HepG2 (cell line): Measurements from ENCODE around the gene BATF2. TPM values are rescaled to one million over a fixed set of nuclear protein-coding genes. Genes with fewer than 3 reads are reported as not detected.

Experiments used
- ATAC-seq: fragments of 200-7000 bp; cut with Tn5 transposase; 3 replicates; pipeline ENCODE4 v1.9.1; 2020; ENCODE audit warnings: mild to moderate bottlenecking, moderate library complexity
- BruUV-seq: library from RNA; stranded (reverse); fragments of 400-500 nt; replicated peaks from 2 replicates; lab custom pipeline; 2021; lab: Mats Ljungman, UMichigan
- CTCF ChIA-PET: fragments of 300-600 bp; formaldehyde crosslinking; extraction: SDS; loops from one replicate; lab custom pipeline; 2021; ENCODE audit warnings: low total read pairs, inconsistent platforms, low intra/inter-chr PET ratio; lab: Yijun Ruan, JAX
- POLR2A ChIA-PET: fragments of 350-600 bp; sonication (Branson Sonifier 250); formaldehyde crosslinking; loops from one replicate; lab custom pipeline; 2020; ENCODE audit warnings: antibody characterized with exemption, inconsistent platforms; lab: Yijun Ruan, JAX
- DNase-seq: peaks from one replicate; pipeline ENCODE4 v3.0.0-alpha.2; 2015; ENCODE audit warnings: low spot score
- FAIRE-seq: peaks from 3 replicates; lab custom pipeline; 2011; peaks lifted over from hg19 to GRCh38; lab: Jason Lieb, UNC
- H2AFZ ChIP-seq: one replicate; pipeline ENCODE4 v1.6.1; 2011; ENCODE audit warnings: low read length, inconsistent platforms
- H3K27ac ChIP-seq: fragments of 300-600 bp; 3 replicates; pipeline ENCODE4 v1.8.0; 2011; ENCODE audit warnings: mixed run types, mild to moderate bottlenecking, mixed read lengths, low read length, inconsistent platforms; ENCODE audit not compliant: insufficient read depth; ENCODE audit errors: extremely low read length
- H3K27me3 ChIP-seq, 2 experiments: fragments of 200-600 bp in 1 of 2; 2 replicates in 1 of 2; 3 replicates in 1 of 2; pipeline versions ENCODE4 v1.6.0 to v1.8.0; 2011; ENCODE audit warnings: low read length in 2 of 2, mild to moderate bottlenecking in 2 of 2, moderate library complexity in 2 of 2, inconsistent platforms in 1 of 2; ENCODE audit not compliant: insufficient read depth in 2 of 2, control insufficient read depth in 1 of 2
- H3K36me3 ChIP-seq, 2 experiments: fragments of 200-600 bp in 1 of 2; replicated peaks in 1 of 2; 2 replicates in 1 of 2; 3 replicates in 1 of 2; pipeline versions ENCODE4 v1.5.1 to v1.8.0; 2011; ENCODE audit warnings: low read length in 2 of 2, inconsistent platforms in 1 of 2; ENCODE audit not compliant: insufficient read depth in 2 of 2, control insufficient read depth in 1 of 2
- H3K4me1 ChIP-seq: 2 replicates; pipeline ENCODE4 v1.5.1; 2012; ENCODE audit warnings: low read length, inconsistent platforms; ENCODE audit not compliant: insufficient read depth
- H3K4me2 ChIP-seq: 2 replicates; pipeline ENCODE4 v1.6.0; 2011; ENCODE audit warnings: low read depth, low read length, inconsistent platforms
- H3K4me3 ChIP-seq, 3 experiments: fragments of 200-600 bp in 1 of 3; sonication (generic), shearing (Covaris generic) in 1 of 3; replicated peaks in 1 of 3; 2 replicates each; pipeline ENCODE4 v1.5.1; 2011 to 2016; ENCODE audit warnings: low read length in 3 of 3, inconsistent platforms in 2 of 3, low read depth in 2 of 3, mild to moderate bottlenecking in 2 of 3, control low read depth in 1 of 3, mixed read lengths in 1 of 3; ENCODE audit not compliant: insufficient read depth in 1 of 3
- H3K79me2 ChIP-seq: one replicate; pipeline ENCODE4 v1.6.1; 2011; ENCODE audit warnings: low read length, inconsistent platforms; ENCODE audit not compliant: insufficient read depth
- H3K9ac ChIP-seq: 2 replicates; pipeline ENCODE4 v1.6.0; 2011; ENCODE audit warnings: mild to moderate bottlenecking, low read depth, low read length, inconsistent platforms; ENCODE audit not compliant: insufficient read depth
- H3K9me3 ChIP-seq: 2 replicates; pipeline ENCODE4 v1.5.1; 2012; ENCODE audit warnings: mild to moderate bottlenecking, low read length
- H4K20me1 ChIP-seq: 2 replicates; pipeline ENCODE4 v1.6.0; 2011; ENCODE audit warnings: inconsistent platforms, mild to moderate bottlenecking, low read length, moderate library complexity; ENCODE audit not compliant: insufficient read depth
- HNF4A ChIP-seq: sonication (generic); formaldehyde crosslinking; IDR thresholded peaks from 2 replicates; pipeline ENCODE4 v1.4.0; 2020; ENCODE audit warnings: missing genetic modification reagents
- MEF2D ChIP-seq: sonication (generic); formaldehyde crosslinking; IDR thresholded peaks from 2 replicates; pipeline ENCODE4 v1.5.1; 2020; ENCODE audit warnings: mild to moderate bottlenecking, missing genetic modification reagents
- NR2F2 ChIP-seq: IDR thresholded peaks from 2 replicates; pipeline ENCODE4 v1.6.1; 2012; ENCODE audit warnings: low read depth, inconsistent platforms, borderline replicate concordance
- SRSF9 ChIP-seq: fragments of 200-400 bp; formaldehyde crosslinking; IDR thresholded peaks from 2 replicates; pipeline ENCODE4 v1.6.1; 2018; ENCODE audit warnings: borderline replicate concordance, mild to moderate bottlenecking, low read depth, low read length; ENCODE audit not compliant: insufficient read depth, poor library complexity, severe bottlenecking
- UBTF ChIP-seq: sonication (generic); formaldehyde crosslinking; IDR thresholded peaks from 2 replicates; pipeline ENCODE4 v1.4.0; 2020; ENCODE audit warnings: mild to moderate bottlenecking, missing genetic modification reagents
- ZBTB7A ChIP-seq: sonication (generic); formaldehyde crosslinking; IDR thresholded peaks from 2 replicates; pipeline ENCODE4 v1.8.0; 2022; ENCODE audit warnings: mild to moderate bottlenecking, missing genetic modification reagents
- ZFX ChIP-seq: sonication (generic); formaldehyde crosslinking; IDR thresholded peaks from 2 replicates; pipeline ENCODE4 v1.4.0; 2020; ENCODE audit warnings: mild to moderate bottlenecking, low read depth, missing genetic modification reagents, moderate library complexity
- ZMYM3 ChIP-seq: sonication (generic); formaldehyde crosslinking; IDR thresholded peaks from 2 replicates; pipeline ENCODE4 v1.5.1; 2020; ENCODE audit warnings: mild to moderate bottlenecking, missing genetic modification reagents
- ZNF512B ChIP-seq: sonication (generic); formaldehyde crosslinking; IDR thresholded peaks from 2 replicates; pipeline ENCODE4 v1.5.1; 2020; ENCODE audit warnings: missing genetic modification reagents, mild to moderate bottlenecking, borderline replicate concordance
- ZNF564 ChIP-seq: sonication (generic); formaldehyde crosslinking; IDR thresholded peaks from 2 replicates; pipeline ENCODE4 v1.8.1; 2023; ENCODE audit warnings: mild to moderate bottlenecking, missing genetic modification reagents
- ZNF672 ChIP-seq: sonication (generic); formaldehyde crosslinking; IDR thresholded peaks from 2 replicates; pipeline ENCODE4 v1.8.1; 2022; ENCODE audit warnings: missing genetic modification reagents
- WGBS: methylation state at CpG from one replicate; pipeline ENCODE4 v1.1.6; 2017; ENCODE audit warnings: low lambda C conversion rate; 5-methylcytosine and 5-hydroxymethylcytosine counted together
- in situ Hi-C: cut with HindIII; loops from 2 replicates; pipeline ENCODE4 v1.10.0; 2017; ENCODE audit warnings: low pct_unique_long_range_greater_than_20kb; ENCODE audit not compliant: extremely low pct_ligation_motif_present
- intact Hi-C: fragments of 100-400 bp; cut with micrococcal nuclease; formaldehyde crosslinking; loops from one replicate; pipeline ENCODE4 v1.10.0; 2022; ENCODE audit not compliant: unreplicated experiment
- polyA plus RNA-seq, 8 experiments: library from polyadenylated mRNA; depleted of rRNA in 3 of 8; stranded (reverse) in 7 of 8; unstranded in 1 of 8; fragments of >200 nt; fragmentation: Illumina TruSeq in 4 of 8; extraction: Trizol in 4 of 8; gene quantifications; 2 replicates each; pipeline versions ENCODE4 v1.2.1 to v1.2.3, GENCODE V29; 2011 to 2016; ENCODE audit warnings: low read depth in 4 of 8, missing spikeins in 1 of 8, mixed read lengths in 1 of 8; ENCODE audit not compliant: insufficient read depth in 1 of 8
- total RNA-seq, 5 experiments: library from RNA; depleted of rRNA; stranded (reverse); fragments of >200 nt; fragmentation: Illumina TruSeq; extraction: Trizol; gene quantifications; 2 replicates each; pipeline ENCODE4 v1.2.3, GENCODE V29; 2016; ENCODE audit warnings: low read depth in 1 of 5
- TF ChIP-seq, protein P1 (sequence below): sonication (generic); formaldehyde crosslinking; IDR thresholded peaks from 2 replicates; pipeline ENCODE4 v1.5.1; 2020; ENCODE audit warnings: missing genetic modification reagents, mild to moderate bottlenecking, borderline replicate concordance
- TF ChIP-seq, protein P2 (sequence below): sonication (generic); formaldehyde crosslinking; IDR thresholded peaks from 2 replicates; pipeline ENCODE4 v1.9.0; 2022; ENCODE audit warnings: low read depth, missing genetic modification reagents

BATF2 gene
- total and polyA plus RNA-seq, 2 of the 13 experiments (the other 11 are each of a cell fraction or from before 2014, with no cell fraction given) = 2.8 to 3.9 TPM

- Histone ChIP-seq H3K4me1 (peaks cover 73% of the 10 kb centered on the region), H3K36me3 (no peaks in the 10 kb centered on the region), H3K4me3 (peak overlapping the region; percentile 2 to 73 (median 59); a peak in 3 of 6 replicates), H3K27me3 (no peaks in the 10 kb centered on the region; a peak in 1 of 5 replicates), H3K4me2 (peak overlapping the region; percentile 99), H4K20me1 (no peaks in the 10 kb centered on the region), H3K27ac (peak overlapping the region; percentile 53), H2AFZ (no peak overlapping the region), H3K9me3 (no peaks in the 10 kb centered on the region), H3K79me2 (no peaks in the 10 kb centered on the region), H3K9ac (no peak overlapping the region)
- FAIRE-seq (peak; percentile 43), ATAC-seq (peak; percentile 9; the same call in 2 of the 3 replicates), DNase-seq (no peak)
- in situ Hi-C loops (no loop called here), intact Hi-C loops (loop anchor here (5.0 kb wide), 1 partner anchor 152 kb away; no protein-coding TSS in a partner anchor)
- ChIA-PET CTCF (interaction anchor here (1.1 kb wide), 1 partner anchor 15 kb away, joined by 3 read pairs; the partner anchor contains the start of gene ARL2), POLR2A (interaction anchor here (0.7 to 4.0 kb wide), 18 partner anchors 11 to 220 kb away, joined by 3 to 42 read pairs (median 5); partner anchors contain the start of genes ARL2, GPHA2, MRPL49 and PPP2R5B)
- no CpG with 5 or more reads among the region's 1 CpG for WGBS
- no TSS peak for BruUV-seq
- TF ChIP-seq, protein P1, sequence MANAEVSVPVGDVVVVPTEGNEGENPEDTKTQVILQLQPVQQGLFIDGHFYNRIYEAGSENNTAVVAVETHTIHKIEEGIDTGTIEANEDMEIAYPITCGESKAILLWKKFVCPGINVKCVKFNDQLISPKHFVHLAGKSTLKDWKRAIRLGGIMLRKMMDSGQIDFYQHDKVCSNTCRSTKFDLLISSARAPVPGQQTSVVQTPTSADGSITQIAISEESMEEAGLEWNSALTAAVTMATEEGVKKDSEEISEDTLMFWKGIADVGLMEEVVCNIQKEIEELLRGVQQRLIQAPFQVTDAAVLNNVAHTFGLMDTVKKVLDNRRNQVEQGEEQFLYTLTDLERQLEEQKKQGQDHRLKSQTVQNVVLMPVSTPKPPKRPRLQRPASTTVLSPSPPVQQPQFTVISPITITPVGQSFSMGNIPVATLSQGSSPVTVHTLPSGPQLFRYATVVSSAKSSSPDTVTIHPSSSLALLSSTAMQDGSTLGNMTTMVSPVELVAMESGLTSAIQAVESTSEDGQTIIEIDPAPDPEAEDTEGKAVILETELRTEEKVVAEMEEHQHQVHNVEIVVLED (CRISPR knock-in tag) = 0 out of 2 replicates have a peak, but pooled peaks have one; percentile 27
- TF ChIP-seq SRSF9 (no peak), ZNF672 (CRISPR knock-in tag) (no peak), ZNF564 (CRISPR knock-in tag) (no peak), ZNF512B (CRISPR knock-in tag) (0 out of 2 replicates have a peak, but pooled peaks have one; percentile 24), MEF2D (CRISPR knock-in tag) (0 out of 2 replicates have a peak, but pooled peaks have one; percentile 0), ZMYM3 (no peak), UBTF (CRISPR knock-in tag) (0 out of 2 replicates have a peak, but pooled peaks have one; percentile 10), ZFX (peak; percentile 39; the same call in 1 of the 2 replicates), NR2F2 (0 out of 2 replicates have a peak, but pooled peaks have one; percentile 13), HNF4A (CRISPR knock-in tag) (0 out of 2 replicates have a peak, but pooled peaks have one; percentile 12), ZBTB7A (CRISPR knock-in tag) (no peak)
- TF ChIP-seq, protein P2, sequence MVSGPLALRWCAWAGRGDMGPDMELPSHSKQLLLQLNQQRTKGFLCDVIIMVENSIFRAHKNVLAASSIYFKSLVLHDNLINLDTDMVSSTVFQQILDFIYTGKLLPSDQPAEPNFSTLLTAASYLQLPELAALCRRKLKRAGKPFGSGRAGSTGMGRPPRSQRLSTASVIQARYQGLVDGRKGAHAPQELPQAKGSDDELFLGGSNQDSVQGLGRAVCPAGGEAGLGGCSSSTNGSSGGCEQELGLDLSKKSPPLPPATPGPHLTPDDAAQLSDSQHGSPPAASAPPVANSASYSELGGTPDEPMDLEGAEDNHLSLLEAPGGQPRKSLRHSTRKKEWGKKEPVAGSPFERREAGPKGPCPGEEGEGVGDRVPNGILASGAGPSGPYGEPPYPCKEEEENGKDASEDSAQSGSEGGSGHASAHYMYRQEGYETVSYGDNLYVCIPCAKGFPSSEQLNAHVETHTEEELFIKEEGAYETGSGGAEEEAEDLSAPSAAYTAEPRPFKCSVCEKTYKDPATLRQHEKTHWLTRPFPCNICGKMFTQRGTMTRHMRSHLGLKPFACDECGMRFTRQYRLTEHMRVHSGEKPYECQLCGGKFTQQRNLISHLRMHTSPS (CRISPR knock-in tag) = 0 out of 2 replicates have a peak, but pooled peaks have one; percentile 20
Measured at GRCh38 chr11:64999478-64999877, 2.7 kb upstream of the BATF2 start.
